Thoracic aorta (tissue), 2 donors: ENCODE results near the gene GLRA3. TPM values are rescaled to one million over a fixed set of nuclear protein-coding genes. Genes with fewer than 3 reads are reported as not detected.

Source experiments
- ATAC-seq: fragments of 150-250 bp; one replicate; pipeline ENCODE4 v1.8.0; 2017; ENCODE audit warnings: low read depth; ENCODE audit not compliant: insufficient number of reproducible peaks, low FRiP score
- DNase-seq: peaks from one replicate; pipeline ENCODE4 v3.0.0-alpha.2; 2020; ENCODE audit warnings: low spot score
- H3K27ac ChIP-seq, 2 donors: fragments of 200-600 bp; sonication (generic); 1 replicate in 1 of 2; 2 replicates in 1 of 2; pipeline ENCODE4 v1.5.1; 2016; ENCODE audit warnings: mild to moderate bottlenecking in 2 of 2, moderate library complexity in 2 of 2
- H3K27me3 ChIP-seq: fragments of 200-600 bp; sonication (generic); replicated peaks from 2 replicates; pipeline ENCODE4 v1.6.0; 2016; ENCODE audit warnings: mild to moderate bottlenecking; ENCODE audit not compliant: insufficient read depth
- H3K36me3 ChIP-seq: fragments of 200-600 bp; sonication (generic); one replicate; pipeline ENCODE4 v1.5.1; 2016
- H3K4me1 ChIP-seq, 2 donors: fragments of 200-600 bp; sonication (generic); 1 replicate in 1 of 2; 2 replicates in 1 of 2; pipeline versions ENCODE4 v1.5.1 to v1.6.0; 2016; ENCODE audit warnings: low read depth in 2 of 2, mild to moderate bottlenecking in 1 of 2; ENCODE audit not compliant: control insufficient read depth in 1 of 2
- H3K4me3 ChIP-seq: fragments of 200-600 bp; sonication (generic); 2 replicates; pipeline ENCODE4 v1.5.1; 2016; ENCODE audit warnings: mild to moderate bottlenecking
- H3K9me3 ChIP-seq: fragments of 200-600 bp; sonication (generic); 2 replicates; pipeline ENCODE4 v1.5.1; 2016
- total RNA-seq, 2 donors: library from RNA; depleted of rRNA; stranded (reverse); fragments of >200 nt; gene quantifications; one replicate each; pipeline versions ENCODE4 v1.1.0 to v1.2.3, GENCODE V29; 2016
- TF ChIP-seq, protein P1 (sequence below): fragments of 200-600 bp; sonication (generic); IDR thresholded peaks from one replicate; pipeline ENCODE4 v1.5.1; 2019; ENCODE audit warnings: antibody characterized with exemption

GLRA3 gene
- total RNA-seq, 2 donors from 2014 or later: not detected

DNA sequence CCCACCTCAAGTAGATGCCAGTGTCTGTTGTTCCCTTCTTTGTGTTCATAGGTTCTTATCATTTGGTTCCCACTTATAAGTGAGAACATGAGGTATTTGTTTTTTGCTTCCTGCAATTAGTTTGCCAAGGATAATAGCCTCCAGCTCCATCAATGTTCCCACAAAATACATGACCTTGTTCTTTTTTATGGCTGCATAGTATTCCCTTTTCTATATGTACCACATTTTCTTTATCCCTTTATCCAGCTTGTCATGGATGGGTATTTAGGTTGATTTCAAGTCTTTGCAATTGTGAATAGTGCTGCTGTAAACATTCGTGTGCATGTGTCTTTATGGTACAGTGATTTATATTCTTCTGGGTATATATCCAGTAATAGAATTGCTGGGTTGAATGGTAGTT, 138.4 kb downstream of the GLRA3 start:
- Histone ChIP-seq H3K4me1 (no peaks in the 10 kb centered on the region), H3K27me3 (no peaks in the 10 kb centered on the region), H3K9me3 (peaks cover 6% of the 10 kb centered on the region), H3K36me3 (no peaks in the 10 kb centered on the region), H3K4me3 (no peak overlapping the region), H3K27ac (no peak overlapping the region)
- ATAC-seq: no peak
- DNase-seq: no peak
- TF ChIP-seq, protein P1, sequence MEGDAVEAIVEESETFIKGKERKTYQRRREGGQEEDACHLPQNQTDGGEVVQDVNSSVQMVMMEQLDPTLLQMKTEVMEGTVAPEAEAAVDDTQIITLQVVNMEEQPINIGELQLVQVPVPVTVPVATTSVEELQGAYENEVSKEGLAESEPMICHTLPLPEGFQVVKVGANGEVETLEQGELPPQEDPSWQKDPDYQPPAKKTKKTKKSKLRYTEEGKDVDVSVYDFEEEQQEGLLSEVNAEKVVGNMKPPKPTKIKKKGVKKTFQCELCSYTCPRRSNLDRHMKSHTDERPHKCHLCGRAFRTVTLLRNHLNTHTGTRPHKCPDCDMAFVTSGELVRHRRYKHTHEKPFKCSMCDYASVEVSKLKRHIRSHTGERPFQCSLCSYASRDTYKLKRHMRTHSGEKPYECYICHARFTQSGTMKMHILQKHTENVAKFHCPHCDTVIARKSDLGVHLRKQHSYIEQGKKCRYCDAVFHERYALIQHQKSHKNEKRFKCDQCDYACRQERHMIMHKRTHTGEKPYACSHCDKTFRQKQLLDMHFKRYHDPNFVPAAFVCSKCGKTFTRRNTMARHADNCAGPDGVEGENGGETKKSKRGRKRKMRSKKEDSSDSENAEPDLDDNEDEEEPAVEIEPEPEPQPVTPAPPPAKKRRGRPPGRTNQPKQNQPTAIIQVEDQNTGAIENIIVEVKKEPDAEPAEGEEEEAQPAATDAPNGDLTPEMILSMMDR: no peak

DNA sequence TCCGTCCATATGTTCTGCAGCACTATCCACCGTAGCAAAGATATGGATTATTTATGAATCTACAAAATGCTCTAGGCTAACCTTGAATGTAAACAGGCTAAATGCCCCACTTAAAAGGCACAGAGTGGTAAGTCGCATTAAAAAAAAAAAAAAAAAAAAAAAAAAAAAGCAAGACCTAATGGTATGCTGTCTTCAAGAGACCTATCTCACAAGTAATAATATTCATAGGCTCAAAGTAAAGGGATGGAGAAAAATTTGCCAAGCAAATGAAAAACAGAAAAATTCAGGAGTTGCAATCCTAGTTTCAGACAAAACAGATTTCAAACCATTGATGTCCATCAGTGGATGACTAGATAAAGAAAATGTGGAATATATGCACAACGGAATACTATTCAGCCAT, 139.4 kb downstream of the GLRA3 start:
- no peaks in the 10 kb centered on the region for H3K36me3 ChIP-seq
- DNase-seq (no peak), ATAC-seq (no peak)
- peaks cover 6% of the 10 kb centered on the region for H3K9me3 ChIP-seq
- H3K4me3 ChIP-seq: no peak overlapping the region
- no peaks in the 10 kb centered on the region for H3K27me3 ChIP-seq
- TF ChIP-seq, protein P1: no peak
- no peak overlapping the region for H3K27ac ChIP-seq
- no peaks in the 10 kb centered on the region for H3K4me1 ChIP-seq

- Histone ChIP-seq H3K4me1 (no peaks in the 10 kb centered on the region), H3K36me3 (no peaks in the 10 kb centered on the region), H3K4me3 (no peak overlapping the region), H3K27me3 (no peaks in the 10 kb centered on the region), H3K9me3 (peaks cover 6% of the 10 kb centered on the region), H3K27ac (no peak overlapping the region)
- DNase-seq: no peak
- TF ChIP-seq, protein P1: no peak
- no peak for ATAC-seq
Observed at GRCh38 chr4:174686826-174687225, 142.2 kb downstream of the GLRA3 start.

DNA sequence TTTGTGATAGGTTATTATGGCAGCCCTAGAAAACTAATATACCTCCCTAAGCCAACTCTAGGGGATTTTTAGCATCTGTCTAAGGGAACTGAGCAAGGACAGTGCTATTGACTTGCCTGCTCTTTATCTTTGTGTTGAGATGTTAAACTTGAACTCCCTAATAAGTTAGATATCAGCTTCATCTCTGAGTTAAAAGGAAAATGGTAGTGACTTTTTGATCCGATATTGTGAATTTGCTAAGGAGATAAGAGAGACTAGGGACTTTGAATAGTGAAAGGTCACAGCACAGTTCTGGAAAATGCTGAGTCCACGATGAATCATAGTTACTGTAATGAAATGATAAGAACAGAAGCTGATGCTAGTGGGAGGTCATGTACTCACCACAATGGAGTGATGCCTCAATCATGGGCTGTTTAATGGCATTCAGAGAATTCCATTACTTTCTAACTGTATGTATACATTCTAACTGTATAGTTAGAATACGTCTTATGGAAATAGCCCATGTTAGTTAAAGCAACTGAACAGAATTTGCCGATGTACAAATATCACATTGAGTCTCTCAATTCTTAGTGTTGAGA, 147.2 kb downstream of the GLRA3 start:
- ATAC-seq (no peak), DNase-seq (no peak)
- TF ChIP-seq, protein P1: no peak
- no peaks in the 10 kb centered on the region for H3K36me3 ChIP-seq
- no peak overlapping the region for H3K27ac ChIP-seq
- no peaks in the 10 kb centered on the region for H3K4me1 ChIP-seq
- H3K27me3 ChIP-seq: no peaks in the 10 kb centered on the region
- H3K4me3 ChIP-seq: no peak overlapping the region
- H3K9me3 ChIP-seq: no peaks in the 10 kb centered on the region

- Histone ChIP-seq H3K27ac (no peak overlapping the region), H3K4me1 (no peaks in the 10 kb centered on the region), H3K36me3 (no peaks in the 10 kb centered on the region), H3K4me3 (no peak overlapping the region), H3K9me3 (no peaks in the 10 kb centered on the region), H3K27me3 (no peaks in the 10 kb centered on the region)
- TF ChIP-seq, protein P1: no peak
- DNase-seq: no peak
- no peak for ATAC-seq
Observed at GRCh38 chr4:174674305-174674840, 154.7 kb downstream of the GLRA3 start.
